ENCODE results near the gene SLTM.

GRCh38 chr15:58854593-58854992, 78.9 kb downstream of the SLTM start:
- TF ChIP-seq ZNF23 (tag by site-specific recombination; IDR thresholded peaks at IDR 0.05; ENCODE audit: borderline replicate concordance): no peak
- TF ChIP-seq CTCF (tag by site-specific recombination; IDR thresholded peaks at IDR 0.05): no peak
- no peak for TF ChIP-seq YY1 (tag by site-specific recombination; IDR thresholded peaks at IDR 0.05)
- no peak for TF ChIP-seq KLF16 (tag by site-specific recombination; IDR thresholded peaks at IDR 0.05)
- TF ChIP-seq ZNF558 (tag by site-specific recombination; IDR thresholded peaks at IDR 0.05): no peak
- TF ChIP-seq ZNF121 (tag by site-specific recombination; IDR thresholded peaks at IDR 0.05): no peak
- no peak for TF ChIP-seq ZNF398 (tag by site-specific recombination; IDR thresholded peaks at IDR 0.05)
- no peak for TF ChIP-seq ZNF366 (tag by site-specific recombination; conservative IDR thresholded peaks at IDR 0.05)

Data from HEK293 (cell line).